ENCODE measurements around the gene NCK2. TPM values are rescaled to one million over a fixed set of nuclear protein-coding genes. Genes with fewer than 3 reads are reported as not detected.

NCK2 gene
- total RNA-seq, 6 experiments from 2014 or later = 18.6 to 20.2 (median 19.8) TPM

DNA sequence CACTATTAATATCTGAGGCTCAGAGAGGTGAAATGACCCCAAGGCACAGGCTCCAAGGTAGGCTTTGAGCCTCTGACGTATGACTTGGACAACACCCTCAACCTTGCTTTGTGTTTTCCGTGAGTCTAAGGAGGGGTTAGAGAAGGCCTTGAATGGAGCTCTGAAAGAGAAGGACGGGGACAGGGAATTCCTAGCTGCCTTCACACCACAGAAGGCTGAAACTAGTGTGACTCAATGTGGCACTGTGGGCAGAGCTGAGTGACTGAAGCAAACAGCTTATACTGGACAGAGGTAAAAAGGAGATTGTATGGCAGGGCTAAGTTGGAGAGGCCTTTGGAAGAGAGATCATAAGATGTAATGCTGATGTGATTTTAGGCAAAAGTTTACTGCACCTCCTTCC, 3.5 kb upstream of the NCK2 start:
- no peak for TF ChIP-seq CTCF (IDR thresholded peaks at IDR 0.05)
- Mint-ChIP-seq H3K36me3 (ENCODE audit: low read depth) (no peaks in the 10 kb centered on the region), H3K4me1 (ENCODE audit: low read depth) (peaks cover 32% of the 10 kb centered on the region), H3K27me3 (ENCODE audit: insufficient read depth) (peaks cover 4% of the 10 kb centered on the region; the same call in 1 of the 2 replicates), H3K9me3 (no peaks in the 10 kb centered on the region), H3K4me3 (no peak overlapping the region), H3K27ac (no peak overlapping the region)
- no peak for DNase-seq

GRCh38 chr2:105741617-105742016, 3.1 kb upstream of the NCK2 start:
- Mint-ChIP-seq H3K36me3 (ENCODE audit: low read depth) (no peaks in the 10 kb centered on the region), H3K4me1 (ENCODE audit: low read depth) (peaks cover 36% of the 10 kb centered on the region), H3K27ac (no peak overlapping the region), H3K27me3 (ENCODE audit: insufficient read depth) (peaks cover 4% of the 10 kb centered on the region; the same call in 1 of the 2 replicates), H3K4me3 (no peak overlapping the region), H3K9me3 (no peaks in the 10 kb centered on the region)
- no peak for DNase-seq
- no peak for TF ChIP-seq CTCF (IDR thresholded peaks at IDR 0.05)

DNA sequence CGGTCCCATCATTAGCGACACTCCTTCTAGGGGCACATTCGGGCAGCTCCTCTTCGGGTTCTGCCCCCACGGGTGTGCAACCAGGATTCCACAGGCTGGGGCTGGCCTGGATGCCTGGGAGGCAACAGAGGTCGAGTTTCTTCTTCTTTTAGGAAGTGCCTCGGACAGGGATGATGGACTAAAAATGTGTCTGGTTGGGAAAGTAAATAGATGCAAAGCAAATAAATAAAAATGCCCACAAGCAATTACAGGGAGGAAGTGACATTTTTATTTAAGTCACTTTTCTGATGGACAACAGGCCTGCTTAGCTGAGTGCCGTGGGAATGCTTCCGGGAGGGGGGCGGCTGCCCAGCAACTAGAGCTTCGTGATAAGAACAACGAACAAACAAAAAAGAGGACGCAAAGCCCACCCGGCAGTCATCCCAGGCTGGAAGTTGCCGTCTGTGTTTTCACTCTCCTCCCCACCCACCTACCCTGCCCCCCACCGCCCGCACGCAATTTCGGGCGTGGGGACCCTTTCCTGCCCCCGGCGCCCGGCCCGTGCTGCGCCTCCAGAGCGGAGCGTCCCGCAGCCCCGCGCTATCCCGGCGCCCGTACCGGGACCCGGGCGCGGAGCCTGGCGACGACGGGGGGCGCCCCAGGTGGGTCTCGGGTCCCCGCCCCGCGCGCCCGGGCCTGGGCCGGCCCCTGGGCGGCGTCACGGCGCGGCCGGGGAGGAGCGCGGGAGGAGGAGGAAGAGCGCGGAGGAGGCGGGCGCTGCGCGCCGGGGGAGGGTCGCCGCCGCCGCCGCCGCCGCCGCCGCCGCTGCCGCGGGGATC, 412 bp upstream of the NCK2 start:
- peak overlapping the region; percentile 82 for H3K4me3 Mint-ChIP-seq
- no peaks in the 10 kb centered on the region for H3K9me3 Mint-ChIP-seq
- DNase-seq = no peak
- H3K27ac Mint-ChIP-seq = peak overlapping the region; percentile 71
- peaks cover 52% of the 10 kb centered on the region for H3K4me1 Mint-ChIP-seq (ENCODE audit: low read depth)
- no peak for TF ChIP-seq CTCF (IDR thresholded peaks at IDR 0.05)
- no peaks in the 10 kb centered on the region for H3K36me3 Mint-ChIP-seq (ENCODE audit: low read depth)
- H3K27me3 Mint-ChIP-seq (ENCODE audit: insufficient read depth) = peaks cover 4% of the 10 kb centered on the region; the same call in 1 of the 2 replicates

DNA sequence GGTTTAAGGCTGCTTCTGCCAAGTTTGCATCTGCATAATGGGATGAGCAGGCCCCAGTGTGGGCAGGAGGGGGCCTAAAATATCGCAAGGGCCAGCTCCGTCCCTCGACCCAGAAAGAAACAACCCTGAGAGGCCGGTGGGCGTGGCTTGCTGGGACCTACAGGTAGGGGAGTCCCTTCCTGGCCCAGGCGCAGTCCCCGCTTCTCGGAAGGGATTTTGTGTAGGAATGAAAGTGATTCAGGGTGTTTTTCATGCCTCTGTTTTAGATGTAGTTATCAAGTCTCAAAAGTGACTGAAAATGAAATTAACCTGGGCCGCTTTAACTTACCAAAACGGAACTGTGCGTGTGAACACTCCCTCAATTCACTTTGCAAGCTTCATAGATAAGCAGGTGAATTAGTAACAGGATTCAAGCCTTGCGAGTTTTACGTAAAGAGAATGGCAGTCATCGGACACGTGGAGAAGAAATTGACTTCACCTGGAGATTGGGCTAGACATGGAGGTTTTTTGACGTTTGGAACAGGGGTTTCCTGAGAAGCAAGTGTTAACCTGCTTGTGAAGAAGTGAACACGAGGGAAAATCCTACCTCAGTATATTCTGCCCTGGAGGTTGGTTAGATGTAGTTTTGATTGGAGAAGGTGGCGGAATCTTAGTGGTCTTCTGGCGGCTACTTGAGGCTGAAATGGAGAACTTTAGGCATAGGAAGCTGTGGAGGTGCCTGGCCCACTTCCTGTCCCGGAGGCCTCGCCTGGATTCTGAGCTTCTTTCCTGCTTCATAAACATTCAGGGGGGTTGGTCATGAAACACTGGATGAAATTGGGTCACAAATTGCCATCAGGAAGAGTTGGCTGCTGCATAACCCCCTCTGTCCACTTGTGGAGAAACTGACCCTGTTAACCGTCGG, 1.7 kb downstream of the NCK2 start:
- Mint-ChIP-seq H3K36me3 (ENCODE audit: low read depth) (peaks cover 13% of the 10 kb centered on the region; the same call in 1 of the 2 replicates), H3K4me1 (ENCODE audit: low read depth) (peaks cover 56% of the 10 kb centered on the region)

More for the DNA sequence above, 1.7 kb downstream of the NCK2 start:
- no peak for TF ChIP-seq CTCF (IDR thresholded peaks at IDR 0.05)
- H3K27ac Mint-ChIP-seq = peak overlapping the region; percentile 56; the same call in 1 of the 2 replicates
- no peaks in the 10 kb centered on the region for H3K9me3 Mint-ChIP-seq
- H3K4me3 Mint-ChIP-seq = peak overlapping the region; percentile 92
- H3K27me3 Mint-ChIP-seq (ENCODE audit: insufficient read depth) = peaks cover 3% of the 10 kb centered on the region; the same call in 1 of the 2 replicates
- no peak for DNase-seq

Data from HFFc6 (cell line).